Stomach smooth muscle (tissue), 2 donors: Measurements from ENCODE around the gene CAPN15.
"Not testable (repeated sequence)": the region's sequence is repeated elsewhere in the genome, so short reads cannot be mapped to it uniquely, and the experiment has no call there.

ENCODE experiments used
- H3K27ac ChIP-seq: one replicate; pipeline ENCODE4 v1.7.0; 2013; ENCODE audit warnings: mild to moderate bottlenecking, low read length, inconsistent platforms
- H3K27me3 ChIP-seq, 2 donors: one replicate each; pipeline ENCODE4 v1.7.0; 2013; ENCODE audit warnings: low read length in 2 of 2; ENCODE audit not compliant: insufficient read depth in 2 of 2, control insufficient read depth in 1 of 2
- H3K36me3 ChIP-seq, 2 donors: one replicate each; pipeline ENCODE4 v1.7.0; 2013; ENCODE audit warnings: low read length in 2 of 2; ENCODE audit not compliant: control insufficient read depth in 2 of 2, insufficient read depth in 2 of 2
- H3K4me1 ChIP-seq: one replicate; pipeline ENCODE4 v1.7.0; 2013; ENCODE audit warnings: low read length; ENCODE audit not compliant: control insufficient read depth, insufficient read depth
- H3K4me3 ChIP-seq, 2 donors: one replicate each; pipeline ENCODE4 v1.7.0; 2013; ENCODE audit warnings: low read length in 2 of 2
- H3K9ac ChIP-seq, 2 donors: one replicate each; pipeline ENCODE4 v1.7.0; 2013; ENCODE audit warnings: low read length in 2 of 2, mild to moderate bottlenecking in 1 of 2
- H3K9me3 ChIP-seq, 2 donors: one replicate each; pipeline ENCODE4 v1.7.0; 2013; ENCODE audit warnings: low read length in 2 of 2; ENCODE audit not compliant: control insufficient read depth in 2 of 2
- donor health status: healthy.
- donor health status: Pancreatic carcinoma.

Gene CAPN15

GRCh38 chr16:591892-592517 lies 64.5 kb downstream of the CAPN15 start:
- Histone ChIP-seq H3K27me3 (no peaks in the 10 kb centered on the region), H3K9ac (peak overlapping the region in 1 of 2 donors; percentile 21), H3K27ac (no peak overlapping the region), H3K4me3 (no peak overlapping the region), H3K9me3 (no peaks in the 10 kb centered on the region), H3K36me3 (peaks cover 0 to 5% of the 10 kb centered on the region in 2 donors), H3K4me1 (peaks cover 43% of the 10 kb centered on the region)

- peaks cover 0 to 5% of the 10 kb centered on the region in 2 donors for H3K36me3 ChIP-seq
- no peaks in the 10 kb centered on the region for H3K9me3 ChIP-seq
- H3K9ac ChIP-seq, result no peak overlapping the region
- H3K27me3 ChIP-seq, result no peaks in the 10 kb centered on the region
- no peak overlapping the region for H3K27ac ChIP-seq
- H3K4me3 ChIP-seq, result no peak overlapping the region
- H3K4me1 ChIP-seq, result peaks cover 37% of the 10 kb centered on the region
Measured at GRCh38 chr16:592518-593306, 65.2 kb downstream of the CAPN15 start.

GRCh38 chr16:593406-593805 lies 65.9 kb downstream of the CAPN15 start:
- Histone ChIP-seq H3K4me3 (no peak overlapping the region), H3K9me3 (no peaks in the 10 kb centered on the region), H3K9ac (no peak overlapping the region), H3K27me3 (no peaks in the 10 kb centered on the region), H3K36me3 (peaks cover 0 to 5% of the 10 kb centered on the region in 2 donors), H3K4me1 (peaks cover 30% of the 10 kb centered on the region), H3K27ac (no peak overlapping the region)

- no peak overlapping the region for H3K9ac ChIP-seq
- H3K27ac ChIP-seq, result no peak overlapping the region
Measured at GRCh38 chr16:593807-594206, 66.3 kb downstream of the CAPN15 start.

DNA sequence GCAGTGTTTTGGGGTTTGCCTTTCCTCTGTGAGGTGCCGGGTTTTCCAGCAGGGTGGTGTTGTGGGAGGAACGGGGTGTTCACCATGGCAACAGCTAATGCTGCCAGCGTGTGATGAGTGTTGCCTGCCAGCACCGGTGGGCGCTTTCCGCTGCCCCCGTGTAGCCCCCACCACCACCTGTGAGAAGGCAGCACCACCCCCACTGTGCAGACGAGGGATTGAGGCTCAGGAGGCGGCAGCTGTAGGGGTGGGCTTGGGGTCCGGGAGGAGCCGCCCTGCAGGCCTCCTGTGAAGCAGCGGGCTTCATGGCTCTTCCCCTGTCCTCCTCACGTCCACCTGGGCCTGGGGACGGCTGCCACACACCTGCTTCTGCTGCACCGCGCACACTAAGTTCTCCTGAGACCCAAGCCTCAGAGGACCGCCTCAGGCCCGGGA lies 67.6 kb downstream of the CAPN15 start:
- Histone ChIP-seq H3K4me1 (peaks cover 25% of the 10 kb centered on the region), H3K27ac (no peak overlapping the region), H3K9me3 (no peaks in the 10 kb centered on the region), H3K36me3 (peaks cover 3 to 11% of the 10 kb centered on the region in 2 donors), H3K27me3 (no peaks in the 10 kb centered on the region), H3K4me3 (no peak overlapping the region), H3K9ac (no peak overlapping the region)

More at GRCh38 chr16:593807-594206, 66.3 kb downstream of the CAPN15 start:
- peaks cover 26% of the 10 kb centered on the region for H3K4me1 ChIP-seq
- H3K27me3 ChIP-seq, result no peaks in the 10 kb centered on the region
- no peak overlapping the region for H3K4me3 ChIP-seq
- H3K36me3 ChIP-seq, result peaks cover 0 to 5% of the 10 kb centered on the region in 2 donors
- H3K9me3 ChIP-seq, result no peaks in the 10 kb centered on the region

DNA sequence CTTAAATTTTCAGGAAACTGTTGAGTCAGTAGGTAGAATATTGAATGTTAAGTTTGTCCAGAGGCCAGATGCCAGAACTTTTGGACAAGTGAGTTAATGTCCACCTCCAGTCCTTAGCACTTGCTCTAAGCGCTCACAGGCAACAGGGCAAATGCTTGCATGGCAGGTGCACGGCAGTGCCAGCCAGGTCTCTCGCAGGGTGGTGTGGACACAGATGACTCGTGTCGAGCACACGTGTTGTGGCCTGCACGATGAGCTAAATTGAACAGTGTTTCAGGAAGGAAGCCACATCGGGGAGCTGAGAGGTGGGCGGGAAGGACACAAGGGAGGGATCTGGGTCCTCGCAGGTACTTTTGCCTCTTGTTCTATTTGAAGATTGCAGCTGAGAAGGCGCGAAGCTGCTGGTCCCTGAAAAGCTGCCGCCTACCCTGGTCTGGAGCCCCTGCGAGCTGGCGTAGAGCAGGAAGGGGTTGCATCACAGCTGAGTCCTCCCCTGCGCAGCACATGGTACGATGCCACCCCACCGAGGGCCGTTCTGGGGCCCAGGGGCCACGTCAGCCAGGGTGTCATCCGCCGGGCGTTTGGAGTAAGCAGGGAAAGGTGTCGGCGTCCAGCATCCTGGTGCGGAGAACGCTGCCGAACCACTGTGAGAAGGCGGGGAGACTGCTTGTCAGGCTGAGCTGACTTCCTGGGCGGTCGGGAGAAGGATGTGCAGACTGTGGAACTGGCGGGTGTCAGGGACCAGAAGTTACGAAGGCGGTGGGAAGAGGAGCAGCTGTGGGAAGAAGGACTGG lies 68.6 kb downstream of the CAPN15 start:
- Histone ChIP-seq H3K4me1 (peaks cover 16% of the 10 kb centered on the region), H3K9me3 (no peaks in the 10 kb centered on the region), H3K27me3 (no peaks in the 10 kb centered on the region), H3K9ac (no peak overlapping the region), H3K4me3 (no peak overlapping the region), H3K36me3 (peaks cover 4 to 13% of the 10 kb centered on the region in 2 donors), H3K27ac (no peak overlapping the region)

GRCh38 chr16:596736-597060 lies 69.2 kb downstream of the CAPN15 start:
- H3K9me3 ChIP-seq, result no peaks in the 10 kb centered on the region
- H3K27me3 ChIP-seq, result no peaks in the 10 kb centered on the region
- H3K4me1 ChIP-seq, result peaks cover 12% of the 10 kb centered on the region
- H3K4me3 ChIP-seq, result no peak overlapping the region
- peaks cover 6 to 13% of the 10 kb centered on the region in 2 donors for H3K36me3 ChIP-seq
- H3K27ac ChIP-seq, result no peak overlapping the region
- no peak overlapping the region for H3K9ac ChIP-seq

DNA sequence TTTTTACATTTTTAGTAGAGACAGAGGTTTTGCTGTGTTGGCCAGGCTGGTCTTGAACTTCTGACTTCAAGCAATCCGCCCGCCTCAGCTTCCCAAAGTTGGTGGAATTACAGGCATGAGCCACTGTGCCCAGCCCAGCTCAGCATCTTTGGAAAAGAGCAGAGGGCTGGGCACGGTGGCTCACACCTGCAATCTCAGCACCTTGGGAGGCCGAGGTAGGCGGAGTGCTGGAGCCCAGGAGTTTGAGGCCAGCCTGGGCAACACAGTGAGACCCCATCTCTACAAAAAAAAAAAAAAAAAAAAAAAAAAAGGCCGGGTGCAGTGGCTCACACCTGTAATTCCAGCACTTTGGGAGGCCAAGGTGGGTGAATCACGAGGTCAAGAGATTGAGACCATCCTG lies 70.1 kb downstream of the CAPN15 start:
- H3K4me3 ChIP-seq, H3K27ac ChIP-seq, H3K9me3 ChIP-seq, H3K4me1 ChIP-seq, H3K9ac ChIP-seq, H3K27me3 ChIP-seq: not testable (repeated sequence)
- H3K36me3 ChIP-seq, result peaks cover 6 to 13% of the 10 kb centered on the region in 2 donors

- H3K9me3 ChIP-seq, result no peaks in the 10 kb centered on the region
- H3K9ac ChIP-seq, result no peak overlapping the region
- H3K27me3 ChIP-seq, result no peaks in the 10 kb centered on the region
- H3K4me3 ChIP-seq, result no peak overlapping the region
- no peak overlapping the region for H3K27ac ChIP-seq
- no peaks in the 10 kb centered on the region for H3K4me1 ChIP-seq
- peaks cover 6 to 8% of the 10 kb centered on the region in 2 donors for H3K36me3 ChIP-seq
Measured at GRCh38 chr16:598823-599739, 71.6 kb downstream of the CAPN15 start.

- H3K9ac ChIP-seq, result no peak overlapping the region
- no peaks in the 10 kb centered on the region for H3K4me1 ChIP-seq
- no peak overlapping the region for H3K4me3 ChIP-seq
- H3K9me3 ChIP-seq, result no peaks in the 10 kb centered on the region
- peaks cover 6 to 10% of the 10 kb centered on the region in 2 donors for H3K36me3 ChIP-seq
- no peaks in the 10 kb centered on the region for H3K27me3 ChIP-seq
- H3K27ac ChIP-seq, result no peak overlapping the region
Measured at GRCh38 chr16:600781-601180, 73.3 kb downstream of the CAPN15 start.
